ENCODE results near the gene AHI1.

AHI1 gene

GRCh38 chr6:135525594-135525993 is 28.1 kb upstream of the AHI1 start:
- DNase-seq (ENCODE audit: low spot score), result no peak
- in situ Hi-C loops (cut with MboI; ENCODE audit: low sequenced_read_pairs, unreplicated experiment), result loop anchor here (25.0 kb wide), 2 partner anchors 387 to 687 kb away; no protein-coding TSS in a partner anchor
- TF ChIP-seq CTCF (IDR thresholded peaks at IDR 0.05; ENCODE audit: borderline replicate concordance, control extremely low read depth, extremely low read depth, insufficient read depth, missing control alignments), result no peak

- DNase-seq (ENCODE audit: low spot score), result no peak
- TF ChIP-seq CTCF (IDR thresholded peaks at IDR 0.05; ENCODE audit: borderline replicate concordance, control extremely low read depth, extremely low read depth, insufficient read depth, missing control alignments), result no peak
- in situ Hi-C loops (cut with MboI; ENCODE audit: low sequenced_read_pairs, unreplicated experiment), result no loop called here
Measured at GRCh38 chr6:135522965-135523692, 25.6 kb upstream of the AHI1 start.

GRCh38 chr6:135521431-135521830 is 23.9 kb upstream of the AHI1 start:
- no peak for DNase-seq (ENCODE audit: low spot score)
- no peak for TF ChIP-seq CTCF (IDR thresholded peaks at IDR 0.05; ENCODE audit: borderline replicate concordance, control extremely low read depth, extremely low read depth, insufficient read depth, missing control alignments)
- in situ Hi-C loops (cut with MboI; ENCODE audit: low sequenced_read_pairs, unreplicated experiment), result no loop called here

GRCh38 chr6:135520781-135521180 is 23.2 kb upstream of the AHI1 start:
- no peak for DNase-seq (ENCODE audit: low spot score)
- no peak for TF ChIP-seq CTCF (IDR thresholded peaks at IDR 0.05; ENCODE audit: borderline replicate concordance, control extremely low read depth, extremely low read depth, insufficient read depth, missing control alignments)
- in situ Hi-C loops (cut with MboI; ENCODE audit: low sequenced_read_pairs, unreplicated experiment), result no loop called here

GRCh38 chr6:135519348-135519747 is 21.8 kb upstream of the AHI1 start:
- TF ChIP-seq CTCF (IDR thresholded peaks at IDR 0.05; ENCODE audit: borderline replicate concordance, control extremely low read depth, extremely low read depth, insufficient read depth, missing control alignments), result no peak
- in situ Hi-C loops (cut with MboI; ENCODE audit: low sequenced_read_pairs, unreplicated experiment), result no loop called here
- DNase-seq (ENCODE audit: low spot score), result no peak

GRCh38 chr6:135517527-135517926 is 20.0 kb upstream of the AHI1 start:
- TF ChIP-seq CTCF (IDR thresholded peaks at IDR 0.05; ENCODE audit: borderline replicate concordance, control extremely low read depth, extremely low read depth, insufficient read depth, missing control alignments), result no peak
- in situ Hi-C loops (cut with MboI; ENCODE audit: low sequenced_read_pairs, unreplicated experiment), result no loop called here
- no peak for DNase-seq (ENCODE audit: low spot score)
